ENCODE measurements around the gene PLEKHA4.

DNA sequence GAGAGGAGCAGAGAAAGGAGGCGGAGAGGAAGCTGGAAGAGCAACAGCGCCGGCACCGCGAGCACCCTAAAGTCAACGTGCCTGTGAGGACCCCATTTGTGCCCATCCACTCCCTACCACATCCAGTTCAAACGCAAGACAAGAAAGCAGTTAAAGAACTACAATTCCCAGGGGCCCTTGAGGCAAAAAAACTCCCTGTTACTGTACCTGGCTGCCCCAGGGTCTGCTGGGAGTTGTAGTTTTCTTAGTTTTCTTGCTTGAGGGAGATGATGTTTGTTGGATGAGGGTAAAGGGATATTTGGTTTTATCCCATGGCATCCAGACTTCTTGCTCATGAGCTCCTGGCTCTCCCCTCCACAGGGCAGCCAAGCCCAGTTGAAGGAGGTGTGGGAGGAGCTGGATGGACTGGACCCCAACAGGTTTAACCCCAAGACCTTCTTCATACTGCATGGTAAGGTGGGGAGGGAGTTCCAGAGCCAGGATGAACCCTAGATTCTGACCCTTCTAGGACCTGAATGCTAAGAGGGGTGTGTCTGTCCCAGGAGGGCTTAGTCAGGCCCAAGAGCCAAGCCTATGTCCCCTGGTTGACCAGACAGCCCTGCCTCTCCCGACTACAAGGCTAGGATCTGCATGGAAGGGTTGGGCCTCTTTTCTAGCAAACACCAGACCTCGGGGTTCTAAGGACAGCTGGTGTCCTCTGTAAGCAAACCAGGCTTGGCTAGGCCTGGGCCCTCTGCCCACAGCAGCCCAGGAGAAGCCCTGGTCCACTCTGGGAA is 44.9 kb upstream of the PLEKHA4 start:
- TF ChIP-seq, protein P1, sequence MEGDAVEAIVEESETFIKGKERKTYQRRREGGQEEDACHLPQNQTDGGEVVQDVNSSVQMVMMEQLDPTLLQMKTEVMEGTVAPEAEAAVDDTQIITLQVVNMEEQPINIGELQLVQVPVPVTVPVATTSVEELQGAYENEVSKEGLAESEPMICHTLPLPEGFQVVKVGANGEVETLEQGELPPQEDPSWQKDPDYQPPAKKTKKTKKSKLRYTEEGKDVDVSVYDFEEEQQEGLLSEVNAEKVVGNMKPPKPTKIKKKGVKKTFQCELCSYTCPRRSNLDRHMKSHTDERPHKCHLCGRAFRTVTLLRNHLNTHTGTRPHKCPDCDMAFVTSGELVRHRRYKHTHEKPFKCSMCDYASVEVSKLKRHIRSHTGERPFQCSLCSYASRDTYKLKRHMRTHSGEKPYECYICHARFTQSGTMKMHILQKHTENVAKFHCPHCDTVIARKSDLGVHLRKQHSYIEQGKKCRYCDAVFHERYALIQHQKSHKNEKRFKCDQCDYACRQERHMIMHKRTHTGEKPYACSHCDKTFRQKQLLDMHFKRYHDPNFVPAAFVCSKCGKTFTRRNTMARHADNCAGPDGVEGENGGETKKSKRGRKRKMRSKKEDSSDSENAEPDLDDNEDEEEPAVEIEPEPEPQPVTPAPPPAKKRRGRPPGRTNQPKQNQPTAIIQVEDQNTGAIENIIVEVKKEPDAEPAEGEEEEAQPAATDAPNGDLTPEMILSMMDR (IDR thresholded peaks at IDR 0.05): no peak
- TF ChIP-seq POLR2A (IDR thresholded peaks at IDR 0.05): no peak
